GM21423 (cell line): Measurements from ENCODE around the gene RAMACL.

Experiments
- ATAC-seq: cut with Tn5 transposase; IDR thresholded peaks from one replicate; pipeline ENCODE4 v1.9.1; 2021; ENCODE audit warnings: mild to moderate bottlenecking, moderate library complexity; ENCODE audit not compliant: unreplicated experiment

The RAMACL gene

GRCh38 chr6:166618866-166619761, 32.6 kb upstream of the RAMACL start:
- ATAC-seq, result no peak

- ATAC-seq, result no peak
Measured at GRCh38 chr6:166618251-166618650, 31.8 kb upstream of the RAMACL start.

DNA sequence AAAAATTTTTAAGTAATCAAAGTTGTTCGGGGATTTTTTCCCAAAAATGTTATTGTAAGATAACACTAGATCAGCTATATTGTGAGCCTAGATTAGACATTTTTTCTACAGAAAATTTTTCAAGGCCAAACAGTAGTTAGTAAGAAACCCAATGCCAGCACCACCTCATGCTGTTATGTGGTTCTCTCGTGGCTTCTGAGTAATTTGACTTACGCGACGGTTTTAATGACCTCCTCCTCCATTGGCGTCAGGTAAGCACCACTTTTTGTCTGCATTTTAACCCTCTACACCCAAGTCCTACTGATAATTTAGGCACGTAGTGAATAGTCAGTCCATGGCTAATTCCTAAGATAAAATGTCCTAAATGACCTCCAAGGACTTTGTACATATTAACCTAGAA, 30.9 kb upstream of the RAMACL start:
- no peak for ATAC-seq

GRCh38 chr6:166616261-166617238, 30.1 kb upstream of the RAMACL start:
- ATAC-seq, result no peak

DNA sequence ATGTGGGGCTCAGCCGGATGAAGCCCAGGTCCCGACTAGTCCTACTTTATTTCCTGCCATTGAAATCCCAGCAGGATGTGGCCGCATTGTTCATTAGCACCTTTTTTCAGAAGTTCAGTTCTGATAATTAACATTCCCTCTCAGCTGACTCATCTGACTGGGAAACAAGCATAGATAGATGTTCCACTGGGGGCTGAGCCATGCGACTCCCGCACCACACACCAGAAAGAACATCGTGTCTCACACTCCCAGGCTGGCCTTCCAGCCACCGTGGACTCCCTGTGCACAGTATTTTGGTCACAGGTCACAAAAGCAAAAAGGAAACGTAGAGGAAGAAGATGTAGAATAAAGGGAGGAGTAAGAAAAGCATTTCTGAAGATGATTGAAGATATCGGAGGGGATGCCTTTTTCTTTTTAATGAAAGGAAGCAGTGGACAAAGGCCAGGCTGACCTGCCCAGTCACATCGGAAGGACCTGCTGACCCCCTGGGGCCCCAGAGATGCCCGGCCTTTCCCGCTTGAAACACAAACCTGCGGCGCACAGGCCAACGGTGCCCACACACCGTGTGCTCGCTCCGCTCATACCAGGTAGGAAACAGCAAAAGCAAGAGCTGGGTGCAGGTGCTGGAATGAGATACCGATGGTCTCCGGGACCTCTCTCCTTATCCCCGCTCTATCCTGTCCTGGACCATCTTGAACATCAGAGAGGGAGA, 28.7 kb upstream of the RAMACL start:
- no peak for ATAC-seq

- ATAC-seq, result no peak
Measured at GRCh38 chr6:166614589-166614988, 28.1 kb upstream of the RAMACL start.

DNA sequence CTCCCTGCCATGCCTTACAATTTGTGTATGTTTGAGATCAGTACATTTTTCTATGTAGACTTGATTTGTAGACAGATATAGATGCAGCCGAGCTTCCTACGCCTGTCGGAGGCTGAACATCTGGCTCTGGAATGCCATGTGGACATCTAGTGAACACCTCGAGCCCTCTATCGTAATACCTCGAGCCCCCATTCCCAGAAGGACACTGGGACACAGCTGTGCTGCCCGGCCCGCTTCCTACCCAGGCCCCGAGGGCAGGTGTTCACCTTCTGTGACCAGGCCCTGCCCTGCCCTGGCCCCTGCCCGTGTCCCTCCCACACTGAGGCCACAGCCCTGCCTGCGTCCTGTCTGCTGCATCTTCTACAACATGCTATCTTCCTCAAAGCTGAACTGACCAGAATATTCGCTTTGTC, 27.7 kb upstream of the RAMACL start:
- ATAC-seq, result no peak

DNA sequence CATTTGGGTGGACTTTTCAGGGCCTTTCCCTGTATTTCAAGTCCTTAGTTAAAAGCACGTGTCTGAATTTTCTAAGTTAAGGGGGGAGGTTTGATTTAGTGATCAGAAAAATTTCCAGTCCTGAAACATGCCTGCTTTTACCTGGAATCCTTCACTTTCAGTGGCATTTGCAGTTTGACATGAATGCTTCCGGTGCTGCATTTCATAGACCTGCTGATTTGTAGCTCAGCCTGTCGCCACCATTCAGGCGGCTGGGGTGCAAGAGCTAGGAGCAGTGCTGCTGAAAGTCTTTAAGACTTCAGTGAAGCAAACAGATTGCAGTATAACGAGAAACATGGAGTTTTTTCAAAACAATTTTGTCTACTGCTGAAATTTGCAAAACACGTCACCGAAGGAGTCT, 26.5 kb upstream of the RAMACL start:
- ATAC-seq, result no peak

DNA sequence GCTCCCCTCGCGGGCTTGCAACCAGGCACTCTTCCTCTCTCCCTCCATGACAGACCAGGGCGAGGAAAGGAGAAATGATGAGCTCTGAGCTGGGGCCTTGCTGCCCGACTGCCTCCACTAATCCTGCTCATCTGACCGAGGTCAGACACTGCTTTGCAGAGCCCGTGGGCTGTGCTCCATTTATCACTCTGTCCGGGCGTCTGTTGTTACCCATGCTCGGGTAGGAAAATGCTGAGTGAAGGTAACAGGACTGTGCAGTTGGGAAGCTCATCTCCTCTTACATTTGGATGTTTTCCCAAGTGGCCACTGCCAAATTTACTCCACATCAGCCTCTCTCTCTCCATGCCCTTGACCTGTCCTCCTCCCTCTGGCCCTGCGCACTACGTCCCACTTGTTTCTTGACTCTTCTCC, 26.0 kb upstream of the RAMACL start:
- no peak for ATAC-seq

GRCh38 chr6:166611631-166612030, 25.2 kb upstream of the RAMACL start:
- ATAC-seq, result no peak

GRCh38 chr6:166610069-166610468, 23.6 kb upstream of the RAMACL start:
- ATAC-seq, result no peak

DNA sequence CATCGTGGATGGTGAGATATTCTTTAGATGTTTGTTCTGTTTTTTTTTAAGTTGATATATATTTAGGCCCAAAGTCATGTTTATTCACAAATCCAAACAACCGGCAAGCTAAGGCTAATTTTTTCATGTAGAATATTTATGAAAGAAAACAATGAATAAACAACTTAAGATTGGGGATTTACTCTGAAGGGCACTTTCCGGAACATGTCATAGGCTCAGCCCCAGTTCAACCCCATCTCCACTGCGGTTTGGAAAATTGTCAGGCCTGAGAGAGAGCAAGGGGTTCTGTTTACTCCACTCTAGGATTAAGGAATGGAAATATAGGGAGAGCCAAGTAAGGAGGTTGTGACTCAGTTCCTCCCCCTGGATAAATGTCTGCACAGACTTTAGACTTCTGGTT, 22.3 kb upstream of the RAMACL start:
- ATAC-seq, result no peak

GRCh38 chr6:166605752-166606151, 19.3 kb upstream of the RAMACL start:
- no peak for ATAC-seq

GRCh38 chr6:166604911-166605310, 18.4 kb upstream of the RAMACL start:
- ATAC-seq, result no peak

DNA sequence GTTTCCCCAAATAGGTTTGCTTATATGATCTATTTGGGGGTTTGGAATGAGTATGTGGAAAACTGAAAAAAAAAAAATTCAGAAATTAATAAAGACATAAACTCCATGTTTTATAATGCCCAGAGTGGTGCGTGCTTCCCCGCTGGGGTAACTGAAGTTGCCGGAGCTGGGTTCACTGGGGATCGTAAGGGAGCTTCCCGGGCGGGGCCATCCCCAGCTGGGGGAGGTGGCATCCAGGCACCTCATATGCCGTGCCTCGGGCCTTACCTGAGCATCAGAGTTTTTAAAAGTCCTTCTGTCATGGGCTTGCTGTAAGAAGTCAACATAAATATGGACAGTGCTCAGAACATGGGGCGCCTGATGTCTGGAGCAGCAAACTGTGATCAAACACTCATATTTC, 17.9 kb upstream of the RAMACL start:
- ATAC-seq, result no peak

DNA sequence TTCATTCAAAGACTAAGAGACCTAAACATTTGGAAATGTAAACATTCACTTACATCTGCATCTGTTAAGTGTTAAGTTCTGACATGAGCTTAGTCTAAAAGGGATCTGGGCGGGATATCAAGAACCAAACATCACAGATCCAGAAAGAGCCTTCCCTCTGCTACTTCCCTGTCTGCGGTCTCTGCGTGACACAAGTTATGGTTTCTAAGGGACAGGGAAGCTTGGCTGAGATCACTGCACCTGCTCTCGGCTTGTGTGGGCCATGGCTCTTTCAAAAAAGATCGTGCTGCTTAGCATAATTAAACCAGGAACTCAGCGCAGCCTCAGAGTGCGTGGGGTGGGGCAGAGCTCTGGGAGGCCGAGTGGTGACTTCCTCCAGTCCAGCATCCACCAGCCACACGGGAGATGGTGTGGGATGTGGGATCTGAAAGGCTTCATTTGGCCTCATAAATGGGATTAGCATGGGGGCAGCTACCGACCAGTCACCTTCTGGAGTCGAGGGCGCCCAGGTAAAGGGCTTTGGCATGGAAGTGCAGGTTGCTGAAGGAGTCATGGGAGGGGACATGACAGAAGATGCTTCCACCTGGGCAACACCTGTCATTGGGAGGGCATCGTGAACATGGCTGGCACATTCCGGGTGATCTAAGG, 16.7 kb upstream of the RAMACL start:
- ATAC-seq, result no peak

GRCh38 chr6:166601956-166602355, 15.5 kb upstream of the RAMACL start:
- no peak for ATAC-seq

GRCh38 chr6:166600931-166601330, 14.5 kb upstream of the RAMACL start:
- ATAC-seq, result no peak

DNA sequence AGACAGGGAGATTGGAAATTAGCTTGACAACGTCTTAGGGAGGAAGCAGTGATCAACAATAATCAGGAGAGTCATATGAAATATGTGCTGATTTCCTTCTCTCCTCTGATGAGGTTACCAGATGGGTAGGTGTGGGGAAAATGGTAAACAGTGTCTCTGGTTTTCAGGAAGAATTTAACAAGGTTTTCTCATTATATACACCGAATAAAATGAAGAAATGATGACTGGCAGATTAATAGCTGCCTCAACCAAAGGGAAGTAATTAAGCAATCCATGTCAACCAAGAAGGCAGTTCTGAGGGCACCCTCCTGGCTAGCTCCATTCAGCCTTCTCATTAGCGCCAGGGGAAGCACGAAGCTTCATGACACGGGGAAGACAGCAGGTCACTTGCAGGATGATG, 12.7 kb upstream of the RAMACL start:
- no peak for ATAC-seq

- ATAC-seq, result no peak
Measured at GRCh38 chr6:166598441-166599138, 12.1 kb upstream of the RAMACL start.
